Measurements from ENCODE around the gene INF2. TPM values are rescaled to one million over a fixed set of nuclear protein-coding genes. Genes with fewer than 3 reads are reported as not detected.
"Not testable (repeated sequence)": the region's sequence is repeated elsewhere in the genome, so short reads cannot be mapped to it uniquely, and the experiment has no call there.

The INF2 gene
- total RNA-seq, 1 donor from 2014 or later = 25.5 TPM

- peak; percentile 23 for DNase-seq (ENCODE audit: low spot score)
These were observed 32.4 kb downstream of the INF2 start for GRCh38 chr14:104721505-104722431.

GRCh38 chr14:104722938-104723650 lies 33.7 kb downstream of the INF2 start:
- DNase-seq (ENCODE audit: low spot score) = no peak

- peak; percentile 56 for DNase-seq (ENCODE audit: low spot score)
These were observed 34.4 kb downstream of the INF2 start, which contains the start of gene ADSS1 for GRCh38 chr14:104723651-104724406. Gene ADSS1 (plus strand): TSS chr14:104724229. CDS start chr14:104724271, 42 bp downstream.

GRCh38 chr14:104724407-104724980 lies 35.1 kb downstream of the INF2 start:
- no peak for DNase-seq (ENCODE audit: low spot score)

- peak; percentile 83 for DNase-seq (ENCODE audit: low spot score)
These were observed 35.8 kb downstream of the INF2 start for GRCh38 chr14:104724981-104725771.

- DNase-seq (ENCODE audit: low spot score) = no peak
These were observed 36.5 kb downstream of the INF2 start for GRCh38 chr14:104725772-104726548.

GRCh38 chr14:104726600-104727451 lies 37.4 kb downstream of the INF2 start:
- no peak for DNase-seq (ENCODE audit: low spot score)

- DNase-seq (ENCODE audit: low spot score) = no peak
These were observed 39.2 kb downstream of the INF2 start for GRCh38 chr14:104728631-104729030.

- DNase-seq (ENCODE audit: low spot score) = not testable (repeated sequence)
These were observed 39.9 kb downstream of the INF2 start for GRCh38 chr14:104729176-104729834.

GRCh38 chr14:104729835-104730181 lies 40.4 kb downstream of the INF2 start:
- no peak for DNase-seq (ENCODE audit: low spot score)

GRCh38 chr14:104730487-104730886 lies 41.1 kb downstream of the INF2 start:
- DNase-seq (ENCODE audit: low spot score) = no peak

- DNase-seq (ENCODE audit: low spot score) = no peak
These were observed 42.2 kb downstream of the INF2 start for GRCh38 chr14:104731320-104732294.

GRCh38 chr14:104732355-104732804 lies 43.0 kb downstream of the INF2 start:
- DNase-seq (ENCODE audit: low spot score) = no peak

GRCh38 chr14:104732931-104733681 lies 43.7 kb downstream of the INF2 start:
- DNase-seq (ENCODE audit: low spot score) = no peak

GRCh38 chr14:104734051-104734587 lies 44.7 kb downstream of the INF2 start:
- no peak for DNase-seq (ENCODE audit: low spot score)

GRCh38 chr14:104734601-104734990 lies 45.2 kb downstream of the INF2 start:
- DNase-seq (ENCODE audit: low spot score) = no peak

All from umbilical cord (tissue), 2 donors.